SH-SY5Y (cell line): ENCODE measurements around the gene KLHL3.

Experiments
- GATA2 ChIP-seq: IDR thresholded peaks from 2 replicates; pipeline ENCODE4 v1.6.1; 2011; ENCODE audit warnings: mild to moderate bottlenecking, low read depth, low read length
- GATA3 ChIP-seq: IDR thresholded peaks from 2 replicates; pipeline ENCODE4 v1.6.1; 2011; ENCODE audit warnings: low read depth, mild to moderate bottlenecking, low read length, moderate library complexity

GRCh38 chr5:137679195-137679594 lies 56.7 kb downstream of the KLHL3 start:
- no peak for TF ChIP-seq GATA2
- TF ChIP-seq GATA3, result no peak
